Adipocyte (in vitro differentiated cells): ENCODE data around the gene SPRY4.
"Not testable (repeated sequence)": the region's sequence is repeated elsewhere in the genome, so short reads cannot be mapped to it uniquely, and the experiment has no call there.

Experiments
- DNase-seq: peaks from one replicate; pipeline ENCODE4 v3.0.0-alpha.2; 2015; ENCODE audit warnings: low read depth
- H3K27me3 ChIP-seq: replicated peaks from 2 replicates; pipeline ENCODE4 v1.7.0; 2013; ENCODE audit warnings: mild to moderate bottlenecking, low read length, moderate library complexity; ENCODE audit not compliant: control insufficient read depth, insufficient read depth
- H3K36me3 ChIP-seq: 2 replicates; pipeline ENCODE4 v1.7.0; 2013; ENCODE audit warnings: low read length, mild to moderate bottlenecking, moderate library complexity; ENCODE audit not compliant: control insufficient read depth, insufficient read depth, severe bottlenecking
- H3K4me1 ChIP-seq: 2 replicates; pipeline ENCODE4 v1.7.0; 2013; ENCODE audit warnings: mild to moderate bottlenecking, low read length, moderate library complexity; ENCODE audit not compliant: control insufficient read depth, insufficient read depth
- H3K4me3 ChIP-seq: 2 replicates; pipeline ENCODE4 v1.7.0; 2013; ENCODE audit warnings: mild to moderate bottlenecking, low read length, moderate library complexity
- H3K9ac ChIP-seq: 2 replicates; pipeline ENCODE4 v1.7.0; 2013; ENCODE audit warnings: mild to moderate bottlenecking, low read length, moderate library complexity
- H3K9me3 ChIP-seq: 2 replicates; pipeline ENCODE4 v1.7.0; 2013; ENCODE audit warnings: mild to moderate bottlenecking, low read length, moderate library complexity; ENCODE audit not compliant: control insufficient read depth

The SPRY4 gene

GRCh38 chr5:142333749-142334148 is 8.9 kb upstream of the SPRY4 start:
- not testable (repeated sequence) for DNase-seq, H3K4me1 ChIP-seq, H3K27me3 ChIP-seq, H3K9ac ChIP-seq, H3K9me3 ChIP-seq, H3K36me3 ChIP-seq, H3K4me3 ChIP-seq

- Histone ChIP-seq H3K36me3 (no peaks in the 10 kb centered on the region), H3K9me3 (no peaks in the 10 kb centered on the region), H3K27me3 (no peaks in the 10 kb centered on the region), H3K4me1 (peaks cover 25% of the 10 kb centered on the region), H3K4me3 (no peak overlapping the region), H3K9ac (no peak overlapping the region)
- no peak for DNase-seq
These were observed 5.6 kb upstream of the SPRY4 start for GRCh38 chr5:142330444-142330843.

- Histone ChIP-seq H3K27me3 (no peaks in the 10 kb centered on the region), H3K4me1 (peaks cover 25% of the 10 kb centered on the region), H3K9me3 (no peaks in the 10 kb centered on the region), H3K4me3 (no peak overlapping the region), H3K9ac (no peak overlapping the region), H3K36me3 (no peaks in the 10 kb centered on the region)
- DNase-seq, result no peak
These were observed 5.2 kb upstream of the SPRY4 start for GRCh38 chr5:142330026-142330425.

GRCh38 chr5:142327111-142327842 is 2.5 kb upstream of the SPRY4 start:
- no peaks in the 10 kb centered on the region for H3K9me3 ChIP-seq
- H3K4me3 ChIP-seq, result peak overlapping the region; percentile 95
- H3K36me3 ChIP-seq, result no peaks in the 10 kb centered on the region
- no peaks in the 10 kb centered on the region for H3K27me3 ChIP-seq
- H3K4me1 ChIP-seq, result peaks cover 35% of the 10 kb centered on the region
- peak; percentile 77 for DNase-seq
- H3K9ac ChIP-seq, result peak overlapping the region; percentile 99

- Histone ChIP-seq H3K27me3 (no peaks in the 10 kb centered on the region), H3K4me3 (peak overlapping the region; percentile 95), H3K36me3 (no peaks in the 10 kb centered on the region), H3K9me3 (no peaks in the 10 kb centered on the region), H3K9ac (peak overlapping the region; percentile 99), H3K4me1 (peaks cover 40% of the 10 kb centered on the region)
- no peak for DNase-seq
These were observed 1.7 kb upstream of the SPRY4 start for GRCh38 chr5:142326480-142326938.

- Histone ChIP-seq H3K4me3 (peak overlapping the region; percentile 95), H3K36me3 (no peaks in the 10 kb centered on the region), H3K4me1 (peaks cover 46% of the 10 kb centered on the region), H3K9me3 (no peaks in the 10 kb centered on the region), H3K27me3 (no peaks in the 10 kb centered on the region), H3K9ac (peak overlapping the region; percentile 99)
- peak; percentile 74 for DNase-seq
These were observed 1.1 kb upstream of the SPRY4 start for GRCh38 chr5:142325725-142326479.

GRCh38 chr5:142324136-142324870 is 518 bp downstream of the SPRY4 start:
- H3K27me3 ChIP-seq, result no peaks in the 10 kb centered on the region
- peak overlapping the region; percentile 99 for H3K9ac ChIP-seq
- peaks cover 62% of the 10 kb centered on the region for H3K4me1 ChIP-seq
- H3K9me3 ChIP-seq, result no peaks in the 10 kb centered on the region
- peak; percentile 81 for DNase-seq
- H3K36me3 ChIP-seq, result no peaks in the 10 kb centered on the region
- peak overlapping the region; percentile 95 for H3K4me3 ChIP-seq

GRCh38 chr5:142323480-142324135 is 1.2 kb downstream of the SPRY4 start:
- DNase-seq, result peak; percentile 81
- Histone ChIP-seq H3K4me3 (peak overlapping the region; percentile 95), H3K4me1 (peaks cover 69% of the 10 kb centered on the region), H3K9ac (peak overlapping the region; percentile 99), H3K36me3 (no peaks in the 10 kb centered on the region), H3K9me3 (no peaks in the 10 kb centered on the region), H3K27me3 (no peaks in the 10 kb centered on the region)

- Histone ChIP-seq H3K9me3 (no peaks in the 10 kb centered on the region), H3K9ac (peak overlapping the region; percentile 99), H3K4me3 (peak overlapping the region; percentile 95), H3K36me3 (no peaks in the 10 kb centered on the region), H3K4me1 (peaks cover 72% of the 10 kb centered on the region), H3K27me3 (no peaks in the 10 kb centered on the region)
- DNase-seq, result peak; percentile 87
These were observed 1.9 kb downstream of the SPRY4 start for GRCh38 chr5:142322747-142323479.

- DNase-seq, result no peak
- Histone ChIP-seq H3K9me3 (no peaks in the 10 kb centered on the region), H3K4me1 (peaks cover 72% of the 10 kb centered on the region), H3K36me3 (no peaks in the 10 kb centered on the region), H3K9ac (peak overlapping the region; percentile 99), H3K4me3 (peak overlapping the region; percentile 95), H3K27me3 (no peaks in the 10 kb centered on the region)
These were observed 2.4 kb downstream of the SPRY4 start for GRCh38 chr5:142322403-142322746.
